HL-60 (cell line): ENCODE data around the gene ZNF274.

Experiments
- DNase-seq, 2 experiments: peaks; one replicate each; pipeline ENCODE4 v3.0.0-alpha.2; 2010 to 2020; ENCODE audit warnings: low read depth in 1 of 2, low spot score in 1 of 2
- H3K27ac ChIP-seq: fragments of 250-450 bp; sonication (Bioruptor Pico); replicated peaks from 2 replicates; pipeline ENCODE4 v1.5.1; 2020; ENCODE audit warnings: mild to moderate bottlenecking, moderate library complexity
- H3K27me3 ChIP-seq: fragments of 250-450 bp; sonication (Bioruptor Pico); 2 replicates; pipeline ENCODE4 v1.5.1; 2021; ENCODE audit warnings: mild to moderate bottlenecking, moderate library complexity; ENCODE audit not compliant: insufficient read depth, poor library complexity, severe bottlenecking
- H3K4me3 ChIP-seq: replicated peaks from 2 replicates; pipeline ENCODE4 v1.5.1; 2011; ENCODE audit warnings: mild to moderate bottlenecking, control low read depth, low read length; ENCODE audit not compliant: insufficient read depth
- GABPA ChIP-seq: IDR thresholded peaks from 2 replicates; pipeline ENCODE4 v1.6.1; 2012; ENCODE audit warnings: low read depth
- POLR2AphosphoS5 ChIP-seq: IDR thresholded peaks from 2 replicates; pipeline ENCODE4 v1.6.1; 2012; ENCODE audit warnings: low read depth
- SPI1 ChIP-seq: IDR thresholded peaks from 2 replicates; pipeline ENCODE4 v1.6.1; 2012; ENCODE audit warnings: low read depth, mild to moderate bottlenecking, borderline replicate concordance
- TF ChIP-seq, protein P1 (sequence below): IDR thresholded peaks from one replicate; pipeline ENCODE4 v1.5.1; 2011; ENCODE audit warnings: low read length, control low read depth, inconsistent platforms; ENCODE audit not compliant: insufficient read depth
- TF ChIP-seq, protein P2 (sequence below): IDR thresholded peaks from 2 replicates; pipeline ENCODE4 v1.6.1; 2012; ENCODE audit warnings: low read depth; ENCODE audit not compliant: insufficient replicate concordance

The ZNF274 gene

DNA sequence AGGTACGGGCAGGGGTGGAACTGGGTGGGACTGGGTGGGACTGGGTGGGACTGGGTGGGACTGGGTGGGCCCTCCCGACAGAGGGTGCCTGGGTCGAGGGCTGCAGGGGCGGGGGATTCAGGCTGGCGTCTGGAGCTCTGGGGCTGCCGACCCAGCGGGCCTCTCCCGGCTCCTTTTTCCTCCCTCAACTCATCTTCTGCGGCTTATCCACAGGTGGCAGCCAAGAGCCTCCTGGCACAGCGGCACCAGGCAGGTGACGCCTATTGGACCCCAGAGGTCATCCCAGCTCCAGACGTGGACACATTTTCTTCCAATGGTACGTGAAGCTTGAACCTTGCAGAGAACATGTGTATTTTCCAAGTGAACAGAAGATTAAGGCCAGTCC, 46.4 kb downstream of the ZNF274 start:
- Histone ChIP-seq H3K27me3 (no peaks in the 10 kb centered on the region), H3K4me3 (peak overlapping the region; percentile 92), H3K27ac (peak overlapping the region; percentile 95)
- TF ChIP-seq, protein P1, sequence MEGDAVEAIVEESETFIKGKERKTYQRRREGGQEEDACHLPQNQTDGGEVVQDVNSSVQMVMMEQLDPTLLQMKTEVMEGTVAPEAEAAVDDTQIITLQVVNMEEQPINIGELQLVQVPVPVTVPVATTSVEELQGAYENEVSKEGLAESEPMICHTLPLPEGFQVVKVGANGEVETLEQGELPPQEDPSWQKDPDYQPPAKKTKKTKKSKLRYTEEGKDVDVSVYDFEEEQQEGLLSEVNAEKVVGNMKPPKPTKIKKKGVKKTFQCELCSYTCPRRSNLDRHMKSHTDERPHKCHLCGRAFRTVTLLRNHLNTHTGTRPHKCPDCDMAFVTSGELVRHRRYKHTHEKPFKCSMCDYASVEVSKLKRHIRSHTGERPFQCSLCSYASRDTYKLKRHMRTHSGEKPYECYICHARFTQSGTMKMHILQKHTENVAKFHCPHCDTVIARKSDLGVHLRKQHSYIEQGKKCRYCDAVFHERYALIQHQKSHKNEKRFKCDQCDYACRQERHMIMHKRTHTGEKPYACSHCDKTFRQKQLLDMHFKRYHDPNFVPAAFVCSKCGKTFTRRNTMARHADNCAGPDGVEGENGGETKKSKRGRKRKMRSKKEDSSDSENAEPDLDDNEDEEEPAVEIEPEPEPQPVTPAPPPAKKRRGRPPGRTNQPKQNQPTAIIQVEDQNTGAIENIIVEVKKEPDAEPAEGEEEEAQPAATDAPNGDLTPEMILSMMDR: peak; percentile 24
- TF ChIP-seq SPI1 (no peak), POLR2AphosphoS5 (no peak)
- TF ChIP-seq, protein P2, sequence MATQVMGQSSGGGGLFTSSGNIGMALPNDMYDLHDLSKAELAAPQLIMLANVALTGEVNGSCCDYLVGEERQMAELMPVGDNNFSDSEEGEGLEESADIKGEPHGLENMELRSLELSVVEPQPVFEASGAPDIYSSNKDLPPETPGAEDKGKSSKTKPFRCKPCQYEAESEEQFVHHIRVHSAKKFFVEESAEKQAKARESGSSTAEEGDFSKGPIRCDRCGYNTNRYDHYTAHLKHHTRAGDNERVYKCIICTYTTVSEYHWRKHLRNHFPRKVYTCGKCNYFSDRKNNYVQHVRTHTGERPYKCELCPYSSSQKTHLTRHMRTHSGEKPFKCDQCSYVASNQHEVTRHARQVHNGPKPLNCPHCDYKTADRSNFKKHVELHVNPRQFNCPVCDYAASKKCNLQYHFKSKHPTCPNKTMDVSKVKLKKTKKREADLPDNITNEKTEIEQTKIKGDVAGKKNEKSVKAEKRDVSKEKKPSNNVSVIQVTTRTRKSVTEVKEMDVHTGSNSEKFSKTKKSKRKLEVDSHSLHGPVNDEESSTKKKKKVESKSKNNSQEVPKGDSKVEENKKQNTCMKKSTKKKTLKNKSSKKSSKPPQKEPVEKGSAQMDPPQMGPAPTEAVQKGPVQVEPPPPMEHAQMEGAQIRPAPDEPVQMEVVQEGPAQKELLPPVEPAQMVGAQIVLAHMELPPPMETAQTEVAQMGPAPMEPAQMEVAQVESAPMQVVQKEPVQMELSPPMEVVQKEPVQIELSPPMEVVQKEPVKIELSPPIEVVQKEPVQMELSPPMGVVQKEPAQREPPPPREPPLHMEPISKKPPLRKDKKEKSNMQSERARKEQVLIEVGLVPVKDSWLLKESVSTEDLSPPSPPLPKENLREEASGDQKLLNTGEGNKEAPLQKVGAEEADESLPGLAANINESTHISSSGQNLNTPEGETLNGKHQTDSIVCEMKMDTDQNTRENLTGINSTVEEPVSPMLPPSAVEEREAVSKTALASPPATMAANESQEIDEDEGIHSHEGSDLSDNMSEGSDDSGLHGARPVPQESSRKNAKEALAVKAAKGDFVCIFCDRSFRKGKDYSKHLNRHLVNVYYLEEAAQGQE: no peak
- peak in 1 of 2 experiments; percentile 54 for DNase-seq

DNA sequence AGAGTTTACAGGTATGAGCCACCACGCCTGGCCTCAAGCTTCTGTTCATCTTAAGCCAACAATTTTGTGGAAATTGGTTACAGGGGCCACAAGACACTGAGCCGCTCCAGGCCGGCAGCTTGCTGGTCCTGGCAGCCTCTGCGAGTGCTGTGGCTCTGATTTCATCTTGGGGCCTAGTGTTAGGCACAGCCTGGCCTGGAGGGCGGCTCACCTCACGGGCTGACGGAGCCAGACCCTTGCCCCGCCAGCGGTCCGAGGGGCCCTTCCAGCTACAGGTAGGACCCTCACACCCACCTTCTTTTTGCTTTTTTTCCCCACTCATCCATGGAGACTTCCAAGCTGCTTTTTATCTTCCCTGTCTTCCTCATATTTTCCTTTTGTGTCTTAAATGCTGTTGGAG, 54.5 kb downstream of the ZNF274 start:
- TF ChIP-seq SPI1 (no peak), GABPA (no peak), POLR2AphosphoS5 (no peak)
- TF ChIP-seq, protein P1: no peak
- TF ChIP-seq, protein P2: no peak
- Histone ChIP-seq H3K27ac (no peak overlapping the region), H3K4me3 (no peak overlapping the region), H3K27me3 (no peaks in the 10 kb centered on the region)
- no peak for DNase-seq

DNA sequence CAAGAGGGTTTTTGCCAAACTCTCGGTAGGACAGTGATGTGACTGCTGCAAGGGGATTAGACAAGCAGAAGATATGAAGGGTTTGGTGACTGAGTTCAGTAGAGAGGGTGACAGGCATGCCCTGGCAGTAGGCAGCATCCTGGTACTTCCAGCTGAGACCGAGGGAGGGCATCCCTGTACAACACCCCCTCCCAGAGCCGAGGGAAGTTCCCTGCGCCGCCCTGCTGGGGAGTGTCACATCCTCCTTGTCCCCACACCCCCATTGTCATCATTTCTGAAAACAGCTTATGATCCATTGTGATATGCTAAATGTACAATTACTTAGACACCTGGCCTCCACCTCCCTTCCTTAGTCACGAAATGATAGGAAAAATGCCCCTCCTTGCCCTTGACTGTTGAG, 60.5 kb downstream of the ZNF274 start:
- H3K27ac ChIP-seq: no peak overlapping the region
- H3K27me3 ChIP-seq: no peaks in the 10 kb centered on the region
- TF ChIP-seq POLR2AphosphoS5: no peak
- TF ChIP-seq GABPA: no peak
- TF ChIP-seq, protein P2: no peak
- no peak for TF ChIP-seq SPI1
- TF ChIP-seq, protein P1: no peak
- no peak overlapping the region for H3K4me3 ChIP-seq
- no peak for DNase-seq
